ENCODE measurements around the gene GP1BB. TPM values are rescaled to one million over a fixed set of nuclear protein-coding genes. Genes with fewer than 3 reads are reported as not detected.
A peak's percentile ranks its signal among the peaks of the same experiment; 100 is the strongest.
"Not testable (repeated sequence)": the region's sequence is repeated elsewhere in the genome, so short reads cannot be mapped to it uniquely, and the experiment has no call there.

Gene GP1BB
- total RNA-seq, 1 experiment from 2014 or later, result not detected

GRCh38 chr22:19675428-19675827, 47.9 kb upstream of the GP1BB start:
- Mint-ChIP-seq H3K4me3 (ENCODE audit: low read depth, unreplicated experiment) (no peak overlapping the region), H3K36me3 (ENCODE audit: insufficient read depth, unreplicated experiment) (no peaks in the 10 kb centered on the region), H3K4me1 (ENCODE audit: low read depth, unreplicated experiment) (no peaks in the 10 kb centered on the region), H3K27me3 (ENCODE audit: unreplicated experiment) (peaks cover 61% of the 10 kb centered on the region), H3K9me3 (ENCODE audit: low read depth, unreplicated experiment) (no peaks in the 10 kb centered on the region), H3K27ac (ENCODE audit: unreplicated experiment) (no peak overlapping the region)
- DNase-seq, result no peak
- intact Hi-C loops (cut with micrococcal nuclease; ENCODE audit: unreplicated experiment), result no loop called here
- BruUV-seq (replicated peaks), result no TSS peak
- CTCF ChIA-PET, result interaction anchor here (0.6 kb wide), 1 partner anchor 99 kb away, joined by 5 read pairs; no protein-coding TSS in a partner anchor
- TF ChIP-seq CTCF (IDR thresholded peaks at IDR 0.05; ENCODE audit: unreplicated experiment), result no peak

DNA sequence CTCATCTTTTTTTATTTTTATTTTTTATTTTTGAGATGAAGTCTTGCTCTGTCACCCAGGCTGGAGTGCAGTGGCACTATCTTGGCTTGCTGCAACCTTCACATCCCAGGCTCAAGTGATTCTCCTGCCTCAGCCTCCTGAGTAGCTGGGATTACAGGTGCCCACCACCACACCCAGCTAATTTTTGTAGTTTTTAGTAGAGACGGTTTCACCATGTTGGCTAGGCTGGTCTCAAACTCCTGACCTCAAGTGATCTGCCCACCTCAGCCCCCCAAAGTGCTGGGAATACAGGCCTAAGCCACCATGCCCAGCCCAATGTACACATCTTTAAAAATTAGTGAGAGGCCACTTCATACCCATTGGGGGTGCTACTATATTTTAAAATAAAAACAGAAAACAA, 46.9 kb upstream of the GP1BB start:
- DNase-seq; BruUV-seq (replicated peaks); H3K4me3 Mint-ChIP-seq (ENCODE audit: low read depth, unreplicated experiment); H3K36me3 Mint-ChIP-seq (ENCODE audit: insufficient read depth, unreplicated experiment); H3K9me3 Mint-ChIP-seq (ENCODE audit: low read depth, unreplicated experiment); intact Hi-C loops (cut with micrococcal nuclease; ENCODE audit: unreplicated experiment); H3K4me1 Mint-ChIP-seq (ENCODE audit: low read depth, unreplicated experiment); H3K27ac Mint-ChIP-seq (ENCODE audit: unreplicated experiment): not testable (repeated sequence)
- peaks cover 51% of the 10 kb centered on the region for H3K27me3 Mint-ChIP-seq (ENCODE audit: unreplicated experiment)
- CTCF ChIA-PET, result interaction anchor here (0.6 kb wide), 1 partner anchor 22 kb away, joined by 4 read pairs; no protein-coding TSS in a partner anchor

DNA sequence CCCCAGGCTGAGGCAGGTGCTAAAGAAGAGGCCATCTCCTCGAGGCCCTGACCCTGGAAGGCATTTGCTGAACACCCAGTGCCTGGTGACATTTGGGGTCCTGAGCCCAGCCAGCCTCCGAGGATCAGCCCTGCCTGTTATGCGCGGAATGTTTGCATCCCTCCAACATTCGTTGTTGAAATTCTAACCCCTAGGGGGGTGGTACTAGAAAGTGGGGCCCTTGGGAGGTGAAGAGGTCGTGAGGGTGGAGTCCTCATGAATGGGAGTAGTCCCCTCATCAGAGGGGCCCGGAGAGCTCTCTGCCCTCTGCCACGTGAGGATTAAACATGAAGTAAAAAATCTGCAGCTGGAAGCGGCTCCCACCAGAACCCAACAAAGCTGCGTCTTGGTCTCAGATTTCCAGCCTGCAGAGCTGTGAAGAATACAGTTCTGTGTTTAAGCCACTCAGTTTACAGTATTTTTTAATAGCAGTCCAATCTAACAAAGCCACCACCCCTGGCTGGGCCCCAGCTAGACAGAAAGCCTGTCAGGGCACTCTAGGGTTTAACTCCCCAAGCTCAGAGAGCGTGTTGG, 44.3 kb upstream of the GP1BB start:
- no TSS peak for BruUV-seq (replicated peaks)
- Mint-ChIP-seq H3K4me3 (ENCODE audit: low read depth, unreplicated experiment) (no peak overlapping the region), H3K27me3 (ENCODE audit: unreplicated experiment) (peaks cover 45% of the 10 kb centered on the region), H3K36me3 (ENCODE audit: insufficient read depth, unreplicated experiment) (no peaks in the 10 kb centered on the region), H3K4me1 (ENCODE audit: low read depth, unreplicated experiment) (peaks cover 8% of the 10 kb centered on the region), H3K9me3 (ENCODE audit: low read depth, unreplicated experiment) (no peaks in the 10 kb centered on the region), H3K27ac (ENCODE audit: unreplicated experiment) (no peak overlapping the region)
- no peak for TF ChIP-seq CTCF (IDR thresholded peaks at IDR 0.05; ENCODE audit: unreplicated experiment)
- no peak for DNase-seq
- CTCF ChIA-PET, result interaction anchor here (1.6 kb wide), 2 partner anchors 13 to 231 kb away, joined by 7 to 10 read pairs; no protein-coding TSS in a partner anchor
- intact Hi-C loops (cut with micrococcal nuclease; ENCODE audit: unreplicated experiment), result no loop called here

DNA sequence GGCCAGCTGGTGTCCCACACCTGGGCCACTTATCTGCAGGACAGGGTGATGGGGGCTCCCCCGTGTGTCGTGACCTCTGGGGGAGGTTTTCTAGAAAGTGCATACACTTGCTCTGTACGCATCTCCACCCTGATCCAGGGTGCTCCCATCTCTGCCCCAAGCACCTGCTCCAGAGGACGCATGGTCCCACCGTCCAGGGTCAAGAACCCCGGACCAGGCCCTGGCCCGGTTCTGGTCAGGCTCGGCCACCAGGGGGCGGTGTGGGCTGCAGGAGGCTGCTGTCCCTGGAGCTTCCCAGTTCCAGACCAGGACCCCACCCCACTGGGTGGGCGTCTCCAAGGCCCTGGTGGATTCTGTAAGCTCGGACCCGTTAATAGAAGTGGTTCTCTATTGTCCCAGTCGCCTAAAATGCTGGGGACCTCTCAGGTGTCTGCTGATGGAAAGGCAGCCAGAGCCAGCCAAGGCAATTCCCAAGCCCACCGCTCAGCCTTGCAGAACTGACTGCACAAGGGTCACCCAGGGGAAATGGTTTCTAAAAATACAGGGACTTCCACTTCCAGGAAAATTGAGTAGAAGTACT, 43.7 kb upstream of the GP1BB start:
- BruUV-seq (replicated peaks), result no TSS peak
- no peaks in the 10 kb centered on the region for H3K9me3 Mint-ChIP-seq (ENCODE audit: low read depth, unreplicated experiment)
- peak; percentile 89 for TF ChIP-seq CTCF (IDR thresholded peaks at IDR 0.05; ENCODE audit: unreplicated experiment)
- no peak overlapping the region for H3K27ac Mint-ChIP-seq (ENCODE audit: unreplicated experiment)
- H3K4me1 Mint-ChIP-seq (ENCODE audit: low read depth, unreplicated experiment), result peaks cover 8% of the 10 kb centered on the region
- peak; percentile 53 for DNase-seq
- H3K4me3 Mint-ChIP-seq (ENCODE audit: low read depth, unreplicated experiment), result no peak overlapping the region
- intact Hi-C loops (cut with micrococcal nuclease; ENCODE audit: unreplicated experiment), result no loop called here
- H3K27me3 Mint-ChIP-seq (ENCODE audit: unreplicated experiment), result peaks cover 45% of the 10 kb centered on the region
- no peaks in the 10 kb centered on the region for H3K36me3 Mint-ChIP-seq (ENCODE audit: insufficient read depth, unreplicated experiment)
- CTCF ChIA-PET, result interaction anchor here (1.6 kb wide), 2 partner anchors 12 to 230 kb away, joined by 7 to 10 read pairs; no protein-coding TSS in a partner anchor
